ENCODE measurements around the gene FAF2. TPM values are rescaled to one million over a fixed set of nuclear protein-coding genes. Genes with fewer than 3 reads are reported as not detected.

FAF2 gene
- polyA plus RNA-seq, 2 of the 4 experiments (the other 2 are of a cell fraction), result 42.4 to 90.3 TPM

- no peak for ATAC-seq
- TF ChIP-seq ZSCAN20 (CRISPR knock-in tag; IDR thresholded peaks at IDR 0.05) (no peak), POLR2A (IDR thresholded peaks at IDR 0.05; ENCODE audit: low read length) (no peak), JUN (IDR thresholded peaks at IDR 0.05) (no peak), FOSB (CRISPR knock-in tag; IDR thresholded peaks at IDR 0.05) (no peak), RCOR1 (IDR thresholded peaks at IDR 0.05; ENCODE audit: low read depth, low read length) (no peak), HES2 (IDR thresholded peaks at IDR 0.05) (no peak), EHF (CRISPR knock-in tag; IDR thresholded peaks at IDR 0.05) (no peak), HDAC2 (IDR thresholded peaks at IDR 0.05) (no peak), FOSL2 (IDR thresholded peaks at IDR 0.05) (no peak), FOSL2 (CRISPR knock-in tag; IDR thresholded peaks at IDR 0.05) (no peak), CHD4 (IDR thresholded peaks at IDR 0.05; ENCODE audit: borderline replicate concordance) (no peak), ZFP36 (IDR thresholded peaks at IDR 0.05; ENCODE audit: borderline replicate concordance, partially characterized antibody) (no peak), CBX2 (IDR thresholded peaks at IDR 0.05; ENCODE audit: borderline replicate concordance, low read depth) (no peak), SMC3 (IDR thresholded peaks at IDR 0.05) (no peak), FOXS1 (CRISPR knock-in tag; IDR thresholded peaks at IDR 0.05) (no peak), BHLHE40 (IDR thresholded peaks at IDR 0.05; ENCODE audit: low read depth, low read length) (no peak), MAZ (IDR thresholded peaks at IDR 0.05; ENCODE audit: borderline replicate concordance, low read depth, low read length) (no peak), CHD2 (IDR thresholded peaks at IDR 0.05; ENCODE audit: low read length, partially characterized antibody) (no peak), MAFK (IDR thresholded peaks at IDR 0.05; ENCODE audit: partially characterized antibody) (no peak), POLR2AphosphoS2 (conservative IDR thresholded peaks at IDR 0.05; ENCODE audit: low read length) (no peak)
- TF ChIP-seq, protein P1, sequence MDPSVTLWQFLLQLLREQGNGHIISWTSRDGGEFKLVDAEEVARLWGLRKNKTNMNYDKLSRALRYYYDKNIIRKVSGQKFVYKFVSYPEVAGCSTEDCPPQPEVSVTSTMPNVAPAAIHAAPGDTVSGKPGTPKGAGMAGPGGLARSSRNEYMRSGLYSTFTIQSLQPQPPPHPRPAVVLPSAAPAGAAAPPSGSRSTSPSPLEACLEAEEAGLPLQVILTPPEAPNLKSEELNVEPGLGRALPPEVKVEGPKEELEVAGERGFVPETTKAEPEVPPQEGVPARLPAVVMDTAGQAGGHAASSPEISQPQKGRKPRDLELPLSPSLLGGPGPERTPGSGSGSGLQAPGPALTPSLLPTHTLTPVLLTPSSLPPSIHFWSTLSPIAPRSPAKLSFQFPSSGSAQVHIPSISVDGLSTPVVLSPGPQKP (IDR thresholded peaks at IDR 0.05; ENCODE audit: low read depth, low read length), result no peak
Observed at GRCh38 chr5:176425138-176425537, 23.0 kb upstream of the FAF2 start.

DNA sequence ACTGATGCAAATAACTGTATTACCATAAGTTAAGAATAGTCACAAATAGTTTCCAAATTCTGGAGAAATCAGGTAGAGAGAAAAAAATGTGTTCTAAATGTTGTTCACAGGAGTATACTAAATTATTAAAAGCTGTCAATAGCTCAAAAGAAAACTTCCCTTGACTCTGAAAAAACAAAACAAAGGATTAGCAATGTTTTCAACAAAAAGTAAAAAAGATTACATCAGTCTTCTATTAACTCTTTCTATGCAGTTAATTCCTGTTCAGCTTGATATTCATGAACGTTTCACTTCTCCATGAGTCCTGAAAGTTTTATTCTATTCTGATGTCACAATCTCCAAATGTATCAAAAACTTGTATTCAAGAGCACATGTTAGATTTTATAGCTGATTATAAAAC lies 22.4 kb upstream of the FAF2 start:
- peaks cover 12% of the 10 kb centered on the region; the same call in 2 of the 3 replicates for H3K4me1 ChIP-seq
- ChIA-PET POLR2A (no interaction called here), CTCF (interaction anchor here (1.6 to 3.0 kb wide), 4 partner anchors 9 to 117 kb away, joined by 3 to 19 read pairs (median 6); partner anchors contain the start of genes CLTB and FAF2)
- no peak overlapping the region for H3K27ac ChIP-seq
- ATAC-seq (no peak), FAIRE-seq (no peak), DNase-seq (ENCODE audit: low read depth in 1 of 2, low spot score in 1 of 2) (no peak)
- 54% methylated on average over 1 of the region's 1 CpG for WGBS (ENCODE audit: missing lambda C conversion rate)
- TF ChIP-seq EHF (CRISPR knock-in tag; IDR thresholded peaks at IDR 0.05) (no peak), ZNF302 (CRISPR knock-in tag; IDR thresholded peaks at IDR 0.05) (no peak), RCOR1 (IDR thresholded peaks at IDR 0.05; ENCODE audit: low read depth, low read length) (no peak), MAFK (IDR thresholded peaks at IDR 0.05; ENCODE audit: partially characterized antibody) (no peak), HOXA7 (CRISPR knock-in tag; IDR thresholded peaks at IDR 0.05) (no peak), CHD4 (IDR thresholded peaks at IDR 0.05; ENCODE audit: borderline replicate concordance) (no peak), RNF2 (IDR thresholded peaks at IDR 0.05; ENCODE audit: borderline replicate concordance, low read depth) (no peak), TFCP2L1 (CRISPR knock-in tag; IDR thresholded peaks at IDR 0.05) (no peak), MYC (IDR thresholded peaks at IDR 0.05; ENCODE audit: borderline replicate concordance, low read length) (no peak), EP300 (IDR thresholded peaks at IDR 0.05) (no peak), ZC3H11A (IDR thresholded peaks at IDR 0.05) (no peak), POLR2AphosphoS2 (conservative IDR thresholded peaks at IDR 0.05; ENCODE audit: low read length) (no peak), EHMT2 (IDR thresholded peaks at IDR 0.05; ENCODE audit: low read depth) (no peak), RAD21 (conservative IDR thresholded peaks at IDR 0.05 in 1 of 2, IDR thresholded peaks at IDR 0.05 in 1 of 2) (no peak), E2F6 (IDR thresholded peaks at IDR 0.05; ENCODE audit: borderline replicate concordance, low read depth) (no peak), BCL3 (IDR thresholded peaks at IDR 0.05) (no peak), KDM1A (IDR thresholded peaks at IDR 0.05; ENCODE audit: low read depth) (no peak), FOSL2 (IDR thresholded peaks at IDR 0.05) (no peak), FOSL2 (CRISPR knock-in tag; IDR thresholded peaks at IDR 0.05) (no peak)
- TF ChIP-seq, protein P2, sequence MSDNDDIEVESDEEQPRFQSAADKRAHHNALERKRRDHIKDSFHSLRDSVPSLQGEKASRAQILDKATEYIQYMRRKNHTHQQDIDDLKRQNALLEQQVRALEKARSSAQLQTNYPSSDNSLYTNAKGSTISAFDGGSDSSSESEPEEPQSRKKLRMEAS (IDR thresholded peaks at IDR 0.05), result no peak
- H3K4me3 ChIP-seq, result no peak overlapping the region
- peaks cover 2% of the 10 kb centered on the region; the same call in 1 of the 3 replicates for H3K9me3 ChIP-seq
- H3K4me2 ChIP-seq, result no peak overlapping the region

More at GRCh38 chr5:176425138-176425537, 23.0 kb upstream of the FAF2 start:
- peaks cover 12% of the 10 kb centered on the region; the same call in 2 of the 3 replicates for H3K4me1 ChIP-seq
- no peak overlapping the region for H3K27ac ChIP-seq
- no peak for DNase-seq (ENCODE audit: low read depth in 1 of 2, low spot score in 1 of 2)
- 88% methylated on average over 1 of the region's 1 CpG for WGBS (ENCODE audit: missing lambda C conversion rate)
- POLR2A ChIA-PET, result no interaction called here
- no peak overlapping the region for H3K4me2 ChIP-seq
- no peak for FAIRE-seq
- no peak overlapping the region for H3K4me3 ChIP-seq
- H3K9me3 ChIP-seq, result peaks cover 4% of the 10 kb centered on the region; the same call in 1 of the 3 replicates
- CTCF ChIA-PET, result interaction anchor here (1.6 to 3.0 kb wide), 3 partner anchors 9 to 23 kb away, joined by 3 to 19 read pairs (median 8); partner anchors contain the start of genes CLTB and FAF2
